ENCODE measurements around the gene SCAMP1. TPM values are rescaled to one million over a fixed set of nuclear protein-coding genes. Genes with fewer than 3 reads are reported as not detected.

Gene SCAMP1
- polyA plus RNA-seq, 1 donor from 2014 or later = 180 TPM

DNA sequence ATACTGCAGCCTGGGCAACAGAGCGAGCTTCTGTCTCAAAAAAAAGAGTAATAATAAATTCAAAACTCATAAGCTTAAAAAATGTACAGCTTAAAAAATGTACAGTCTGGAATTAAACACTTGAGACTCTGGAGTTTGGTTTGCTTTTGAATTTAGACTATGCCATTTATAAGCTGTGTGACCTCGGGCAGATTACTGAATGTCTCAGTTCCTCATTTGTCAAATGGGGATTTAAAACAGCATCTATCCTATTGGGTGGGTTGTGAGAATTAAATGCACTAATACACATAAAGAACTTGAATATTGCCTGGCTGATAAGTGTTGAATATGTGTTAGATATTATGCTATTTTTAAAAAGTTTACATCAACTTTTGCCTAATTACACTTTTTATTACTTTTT lies 98.4 kb downstream of the SCAMP1 start:
- Histone ChIP-seq H3K36me3 (ENCODE audit: insufficient read depth, low read length) (peaks cover 5% of the 10 kb centered on the region), H3K4me2 (ENCODE audit: low read length) (no peak overlapping the region), H2AFZ (ENCODE audit: low read depth, low read length) (no peak overlapping the region), H3K79me2 (replicated peaks; ENCODE audit: insufficient read depth, low read length) (no peaks in the 10 kb centered on the region), H3K4me3 (ENCODE audit: low read length) (no peak overlapping the region), H3K27me3 (ENCODE audit: insufficient read depth, low read depth, low read length) (no peaks in the 10 kb centered on the region), H3K9me3 (ENCODE audit: low read length) (no peaks in the 10 kb centered on the region), H3K9me2 (ENCODE audit: insufficient read depth, low read length) (no peaks in the 10 kb centered on the region), H4K20me1 (ENCODE audit: insufficient read depth) (no peaks in the 10 kb centered on the region), H3K9ac (ENCODE audit: low read length) (no peak overlapping the region), H3F3A (ENCODE audit: insufficient read depth, low read length, poor library complexity, severe bottlenecking) (no peaks in the 10 kb centered on the region), H3K27ac (ENCODE audit: low read length) (no peak overlapping the region)
- TF ChIP-seq TAF1 (IDR thresholded peaks at IDR 0.05; ENCODE audit: low read depth) (no peak), EZH2 (IDR thresholded peaks at IDR 0.05; ENCODE audit: borderline replicate concordance, insufficient read depth, low read length, poor library complexity, severe bottlenecking) (no peak), RAD21 (conservative IDR thresholded peaks at IDR 0.05) (no peak), EP300 (conservative IDR thresholded peaks at IDR 0.05; ENCODE audit: poor library complexity, severe bottlenecking) (no peak), POLR2AphosphoS5 (IDR thresholded peaks at IDR 0.05) (no peak), SMC3 (conservative IDR thresholded peaks at IDR 0.05; ENCODE audit: poor library complexity) (no peak), MXI1 (conservative IDR thresholded peaks at IDR 0.05; ENCODE audit: poor library complexity, severe bottlenecking) (no peak)
- TF ChIP-seq, protein P1, sequence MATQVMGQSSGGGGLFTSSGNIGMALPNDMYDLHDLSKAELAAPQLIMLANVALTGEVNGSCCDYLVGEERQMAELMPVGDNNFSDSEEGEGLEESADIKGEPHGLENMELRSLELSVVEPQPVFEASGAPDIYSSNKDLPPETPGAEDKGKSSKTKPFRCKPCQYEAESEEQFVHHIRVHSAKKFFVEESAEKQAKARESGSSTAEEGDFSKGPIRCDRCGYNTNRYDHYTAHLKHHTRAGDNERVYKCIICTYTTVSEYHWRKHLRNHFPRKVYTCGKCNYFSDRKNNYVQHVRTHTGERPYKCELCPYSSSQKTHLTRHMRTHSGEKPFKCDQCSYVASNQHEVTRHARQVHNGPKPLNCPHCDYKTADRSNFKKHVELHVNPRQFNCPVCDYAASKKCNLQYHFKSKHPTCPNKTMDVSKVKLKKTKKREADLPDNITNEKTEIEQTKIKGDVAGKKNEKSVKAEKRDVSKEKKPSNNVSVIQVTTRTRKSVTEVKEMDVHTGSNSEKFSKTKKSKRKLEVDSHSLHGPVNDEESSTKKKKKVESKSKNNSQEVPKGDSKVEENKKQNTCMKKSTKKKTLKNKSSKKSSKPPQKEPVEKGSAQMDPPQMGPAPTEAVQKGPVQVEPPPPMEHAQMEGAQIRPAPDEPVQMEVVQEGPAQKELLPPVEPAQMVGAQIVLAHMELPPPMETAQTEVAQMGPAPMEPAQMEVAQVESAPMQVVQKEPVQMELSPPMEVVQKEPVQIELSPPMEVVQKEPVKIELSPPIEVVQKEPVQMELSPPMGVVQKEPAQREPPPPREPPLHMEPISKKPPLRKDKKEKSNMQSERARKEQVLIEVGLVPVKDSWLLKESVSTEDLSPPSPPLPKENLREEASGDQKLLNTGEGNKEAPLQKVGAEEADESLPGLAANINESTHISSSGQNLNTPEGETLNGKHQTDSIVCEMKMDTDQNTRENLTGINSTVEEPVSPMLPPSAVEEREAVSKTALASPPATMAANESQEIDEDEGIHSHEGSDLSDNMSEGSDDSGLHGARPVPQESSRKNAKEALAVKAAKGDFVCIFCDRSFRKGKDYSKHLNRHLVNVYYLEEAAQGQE (IDR thresholded peaks at IDR 0.05; ENCODE audit: borderline replicate concordance) = no peak
- TF ChIP-seq, protein P2, sequence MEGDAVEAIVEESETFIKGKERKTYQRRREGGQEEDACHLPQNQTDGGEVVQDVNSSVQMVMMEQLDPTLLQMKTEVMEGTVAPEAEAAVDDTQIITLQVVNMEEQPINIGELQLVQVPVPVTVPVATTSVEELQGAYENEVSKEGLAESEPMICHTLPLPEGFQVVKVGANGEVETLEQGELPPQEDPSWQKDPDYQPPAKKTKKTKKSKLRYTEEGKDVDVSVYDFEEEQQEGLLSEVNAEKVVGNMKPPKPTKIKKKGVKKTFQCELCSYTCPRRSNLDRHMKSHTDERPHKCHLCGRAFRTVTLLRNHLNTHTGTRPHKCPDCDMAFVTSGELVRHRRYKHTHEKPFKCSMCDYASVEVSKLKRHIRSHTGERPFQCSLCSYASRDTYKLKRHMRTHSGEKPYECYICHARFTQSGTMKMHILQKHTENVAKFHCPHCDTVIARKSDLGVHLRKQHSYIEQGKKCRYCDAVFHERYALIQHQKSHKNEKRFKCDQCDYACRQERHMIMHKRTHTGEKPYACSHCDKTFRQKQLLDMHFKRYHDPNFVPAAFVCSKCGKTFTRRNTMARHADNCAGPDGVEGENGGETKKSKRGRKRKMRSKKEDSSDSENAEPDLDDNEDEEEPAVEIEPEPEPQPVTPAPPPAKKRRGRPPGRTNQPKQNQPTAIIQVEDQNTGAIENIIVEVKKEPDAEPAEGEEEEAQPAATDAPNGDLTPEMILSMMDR (IDR thresholded peaks at IDR 0.05; ENCODE audit: poor library complexity, severe bottlenecking) = no peak

DNA sequence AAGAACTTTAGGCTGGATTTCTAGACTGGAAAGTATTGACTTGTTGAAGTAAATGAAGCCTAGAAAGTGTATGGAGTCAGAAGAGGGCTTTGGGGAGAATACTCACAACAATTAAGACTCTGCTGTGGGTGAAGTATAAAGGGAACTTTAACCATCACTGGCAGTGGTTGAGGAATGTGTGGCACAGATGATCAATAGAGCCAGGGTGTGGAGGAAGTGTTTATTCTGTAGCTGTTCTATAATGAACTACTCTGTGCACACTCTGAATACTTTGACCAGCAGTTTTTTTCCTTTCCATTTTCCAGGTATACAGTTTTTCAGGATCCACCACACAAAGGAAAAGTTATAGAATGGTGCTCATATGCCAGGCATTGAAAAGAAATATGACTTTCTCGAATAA lies 106.7 kb downstream of the SCAMP1 start:
- no peak overlapping the region for H2AFZ ChIP-seq (ENCODE audit: low read depth, low read length)
- no peaks in the 10 kb centered on the region for H3F3A ChIP-seq (ENCODE audit: insufficient read depth, low read length, poor library complexity, severe bottlenecking)
- no peak overlapping the region for H3K27ac ChIP-seq (ENCODE audit: low read length)
- H3K4me3 ChIP-seq (ENCODE audit: low read length) = no peak overlapping the region
- peaks cover 9% of the 10 kb centered on the region for H3K36me3 ChIP-seq (ENCODE audit: insufficient read depth, low read length)
- H4K20me1 ChIP-seq (ENCODE audit: insufficient read depth) = no peaks in the 10 kb centered on the region
- H3K79me2 ChIP-seq (replicated peaks; ENCODE audit: insufficient read depth, low read length) = no peaks in the 10 kb centered on the region
- no peaks in the 10 kb centered on the region for H3K9me3 ChIP-seq (ENCODE audit: low read length)
- H3K9ac ChIP-seq (ENCODE audit: low read length) = no peak overlapping the region
- no peak overlapping the region for H3K4me2 ChIP-seq (ENCODE audit: low read length)
- H3K27me3 ChIP-seq (ENCODE audit: insufficient read depth, low read depth, low read length) = no peaks in the 10 kb centered on the region
- no peaks in the 10 kb centered on the region for H3K9me2 ChIP-seq (ENCODE audit: insufficient read depth, low read length)
- TF ChIP-seq, protein P2 (IDR thresholded peaks at IDR 0.05; ENCODE audit: poor library complexity, severe bottlenecking) = no peak
- no peak for TF ChIP-seq EP300 (conservative IDR thresholded peaks at IDR 0.05; ENCODE audit: poor library complexity, severe bottlenecking)
- TF ChIP-seq, protein P1 (IDR thresholded peaks at IDR 0.05; ENCODE audit: borderline replicate concordance) = no peak
- no peak for TF ChIP-seq SMC3 (conservative IDR thresholded peaks at IDR 0.05; ENCODE audit: poor library complexity)
- TF ChIP-seq TAF1 (IDR thresholded peaks at IDR 0.05; ENCODE audit: low read depth) = no peak
- TF ChIP-seq RAD21 (conservative IDR thresholded peaks at IDR 0.05) = no peak
- no peak for TF ChIP-seq POLR2AphosphoS5 (IDR thresholded peaks at IDR 0.05)
- TF ChIP-seq EZH2 (IDR thresholded peaks at IDR 0.05; ENCODE audit: borderline replicate concordance, insufficient read depth, low read length, poor library complexity, severe bottlenecking) = no peak
- no peak for TF ChIP-seq MXI1 (conservative IDR thresholded peaks at IDR 0.05; ENCODE audit: poor library complexity, severe bottlenecking)

All from neural cell (in vitro differentiated cells).